K562 (cell line): Measurements from ENCODE around the gene F12. TPM values are rescaled to one million over a fixed set of nuclear protein-coding genes. Genes with fewer than 3 reads are reported as not detected.

Experiments used
- BCL6 ChIP-seq: fragments of 250-450 bp; sonication (Bioruptor Pico); IDR thresholded peaks from 2 replicates; pipeline ENCODE4 v1.4.0; 2020
- CHD2 ChIP-seq: IDR thresholded peaks from 2 replicates; pipeline ENCODE4 v1.6.1; 2011; ENCODE audit warnings: low read depth, low read length
- HSF4 ChIP-seq: fragments of 250-450 bp; sonication (Bioruptor Pico); IDR thresholded peaks from 2 replicates; pipeline ENCODE4 v2.1.2; 2022; ENCODE audit warnings: mild to moderate bottlenecking, moderate library complexity, borderline replicate concordance
- ILF3 ChIP-seq: fragments of 450-650 bp; IDR thresholded peaks from 2 replicates; pipeline ENCODE4 v1.6.1; 2018; ENCODE audit warnings: antibody characterized with exemption, mild to moderate bottlenecking, moderate library complexity, borderline replicate concordance
- JUND ChIP-seq, 2 experiments: IDR thresholded peaks; 2 replicates in 1 of 2; 3 replicates in 1 of 2; pipeline ENCODE4 v1.6.1; 2011; ENCODE audit warnings: borderline replicate concordance in 2 of 2, low read depth in 2 of 2, low read length in 2 of 2, improper control_type of control experiment in 1 of 2, missing biosample characterization in 1 of 2, missing genetic modification characterization in 1 of 2, missing genetic modification reagents in 1 of 2
- KLF6 ChIP-seq: fragments of 250-450 bp; sonication (Bioruptor Pico); IDR thresholded peaks from 2 replicates; pipeline ENCODE4 v1.4.0; 2020; ENCODE audit warnings: mild to moderate bottlenecking, moderate library complexity, borderline replicate concordance
- L3MBTL2 ChIP-seq: fragments of 450-650 bp; IDR thresholded peaks from 2 replicates; pipeline ENCODE4 v1.6.1; 2016; ENCODE audit warnings: mild to moderate bottlenecking, moderate library complexity
- PML ChIP-seq: IDR thresholded peaks from 2 replicates; pipeline ENCODE4 v1.6.1; 2012; ENCODE audit warnings: low read length, inconsistent platforms
- RNF2 ChIP-seq: sonication (generic); IDR thresholded peaks from 2 replicates; pipeline ENCODE4 v1.6.1; 2016
- SIN3A ChIP-seq, 2 experiments: fragments of 150-350 bp in 1 of 2; IDR thresholded peaks; 2 replicates each; pipeline ENCODE4 v1.6.1; 2011 to 2016; ENCODE audit warnings: borderline replicate concordance in 2 of 2, low read depth in 2 of 2, low read length in 2 of 2, mild to moderate bottlenecking in 2 of 2, moderate library complexity in 2 of 2; ENCODE audit not compliant: control insufficient read depth in 1 of 2
- XRCC5 ChIP-seq: fragments of 200-400 bp; formaldehyde crosslinking; IDR thresholded peaks from 2 replicates; pipeline ENCODE4 v1.6.1; 2017; ENCODE audit warnings: low read depth, mild to moderate bottlenecking, low read length
- YBX1 ChIP-seq: fragments of 450-650 bp; IDR thresholded peaks from 2 replicates; pipeline ENCODE4 v1.7.1; 2016; ENCODE audit warnings: mild to moderate bottlenecking
- ZFP36 ChIP-seq: fragments of 150-350 bp; IDR thresholded peaks from 2 replicates; pipeline ENCODE4 v1.6.1; 2018; ENCODE audit warnings: low read length, low read depth; ENCODE audit not compliant: partially characterized antibody
- ZNF224 ChIP-seq: sonication (generic); formaldehyde crosslinking; IDR thresholded peaks from 2 replicates; pipeline ENCODE4 v1.8.0; 2022; ENCODE audit warnings: mild to moderate bottlenecking, missing genetic modification reagents
- ZNF551 ChIP-seq: fragments of 250-450 bp; sonication (Bioruptor Pico); IDR thresholded peaks from 2 replicates; pipeline ENCODE4 v1.5.0; 2021; ENCODE audit warnings: mild to moderate bottlenecking, moderate library complexity
- ZNF696 ChIP-seq: fragments of 250-450 bp; sonication (Bioruptor Pico); conservative IDR thresholded peaks from 2 replicates; pipeline ENCODE4 v1.4.0; 2020; ENCODE audit warnings: mild to moderate bottlenecking, moderate library complexity
- ZNF778 ChIP-seq: fragments of 450-650 bp; formaldehyde crosslinking; IDR thresholded peaks from 2 replicates; pipeline ENCODE4 v1.4.0; 2020; ENCODE audit warnings: mild to moderate bottlenecking, moderate library complexity
- polyA plus RNA-seq, 8 experiments: library from polyadenylated mRNA; depleted of rRNA in 4 of 8; stranded (reverse) in 5 of 8; unstranded in 3 of 8; fragments of >200 nt; fragmentation: Nextera tagmentation in 2 of 8; fragmentation: Illumina TruSeq in 1 of 8; extraction: Ambion mirVana in 2 of 8; extraction: Trizol in 1 of 8; gene quantifications; 2 replicates each; pipeline versions ENCODE4 v1.2.1 to v1.2.3, GENCODE V29; 2011 to 2014; ENCODE audit warnings: inconsistent platforms in 1 of 8, missing spikeins in 1 of 8
- total RNA-seq, 7 experiments: library from RNA; depleted of rRNA in 6 of 7; stranded (reverse); fragments of >200 nt in 6 of 7; fragmentation: Illumina TruSeq in 2 of 7; extraction: Trizol in 2 of 7; gene quantifications; 2 replicates each; pipeline versions ENCODE4 v1.2.1 to v1.2.3, GENCODE V29; 2011 to 2021; ENCODE audit warnings: low replicate concordance in 1 of 7
- TF ChIP-seq, protein P1 (sequence below): fragments of 450-650 bp; IDR thresholded peaks from 2 replicates; pipeline ENCODE4 v1.6.1; 2018; ENCODE audit warnings: mild to moderate bottlenecking, low read depth; ENCODE audit not compliant: partially characterized antibody
- TF ChIP-seq, protein P2 (sequence below): fragments of 450-650 bp; IDR thresholded peaks from 2 replicates; pipeline ENCODE4 v1.6.1; 2017; ENCODE audit warnings: antibody characterized with exemption
- TF ChIP-seq, protein P3 (sequence below): fragments of 250-450 bp; sonication (Bioruptor Pico); IDR thresholded peaks from 2 replicates; pipeline ENCODE4 v1.8.0; 2021; ENCODE audit warnings: borderline replicate concordance, mild to moderate bottlenecking, moderate library complexity; ENCODE audit not compliant: poor library complexity, severe bottlenecking
- TF ChIP-seq, protein P4 (sequence below): fragments of 450-650 bp; IDR thresholded peaks from 2 replicates; pipeline ENCODE4 v1.6.1; 2016; ENCODE audit warnings: missing biosample characterization, missing genetic modification characterization

Gene F12
- total and polyA plus RNA-seq, 9 of the 15 experiments (the other 6 are each of a cell fraction or from before 2014, with no cell fraction given), result 0.59 to 18.3 (median 3.6) TPM

DNA sequence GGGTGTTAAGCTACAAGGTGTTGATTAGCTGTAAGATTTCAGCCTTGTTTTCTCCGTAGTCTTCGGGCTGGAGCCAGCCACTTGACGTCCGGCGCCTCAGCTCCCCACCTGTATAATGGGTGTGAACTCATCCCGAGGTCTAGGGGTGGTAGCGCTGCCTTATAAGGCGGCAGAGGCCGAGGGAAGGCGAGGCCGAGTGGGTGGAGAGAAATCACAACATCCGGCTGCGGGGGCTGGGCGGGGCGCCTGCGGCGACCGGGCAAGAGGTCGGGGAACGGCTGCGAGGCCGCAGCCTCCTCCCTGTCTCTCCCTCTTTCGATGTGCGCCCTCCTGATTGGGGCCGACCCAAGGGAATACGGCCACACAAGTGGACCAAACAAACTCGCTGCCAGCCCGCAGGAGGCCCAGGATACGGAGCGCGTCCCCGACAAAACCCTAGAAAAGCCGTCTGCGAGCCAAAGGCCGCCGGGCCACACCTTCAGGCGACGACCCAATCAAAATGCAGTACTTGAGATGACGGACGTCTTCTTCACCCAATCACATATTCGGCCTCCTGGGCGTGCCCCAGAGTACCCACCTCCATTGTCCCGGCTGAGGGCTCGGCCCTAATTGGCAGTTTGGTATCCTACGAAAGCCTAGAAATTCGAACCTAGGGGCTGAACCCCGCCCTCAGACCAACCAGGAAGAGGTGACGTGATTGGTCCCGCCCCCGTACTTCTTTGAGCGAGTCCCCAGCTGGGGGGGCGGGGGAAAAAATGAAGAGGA lies 16.6 kb upstream of the F12 start (continued):
- TF ChIP-seq KLF6 (CRISPR knock-in tag) (peak; percentile 77; the same call in 1 of the 2 replicates), ZNF224 (CRISPR knock-in tag) (no peak), ZNF778 (CRISPR knock-in tag) (no peak), YBX1 (no peak), JUND (IDR thresholded peaks at IDR 0.05; ENCODE audit: borderline replicate concordance, low read depth, low read length) (peak; percentile 63), JUND (tag; IDR thresholded peaks at IDR 0.05; ENCODE audit: borderline replicate concordance, low read depth, low read length) (peak; percentile 2; the same call in 1 of the 3 replicates), L3MBTL2 (peak; percentile 84), ILF3 (no peak), ZNF551 (CRISPR knock-in tag) (no peak), CHD2 (peak; percentile 80), PML (peak; percentile 71; the same call in 1 of the 2 replicates), HSF4 (CRISPR knock-in tag) (no peak), ZNF696 (CRISPR knock-in tag) (no peak), BCL6 (no peak), XRCC5 (0 out of 2 replicates have a peak, but pooled peaks have one; percentile 61), ZFP36 (peak; percentile 84), SIN3A (IDR thresholded peaks at IDR 0.05; ENCODE audit: borderline replicate concordance in 2 of 2, control insufficient read depth in 1 of 2, low read depth in 2 of 2, low read length in 2 of 2) (peak in 1 of 2 experiments; percentile 56; a peak in 2 of 4 replicates), RNF2 (peak; percentile 73; the same call in 1 of the 2 replicates)
- TF ChIP-seq, protein P1, sequence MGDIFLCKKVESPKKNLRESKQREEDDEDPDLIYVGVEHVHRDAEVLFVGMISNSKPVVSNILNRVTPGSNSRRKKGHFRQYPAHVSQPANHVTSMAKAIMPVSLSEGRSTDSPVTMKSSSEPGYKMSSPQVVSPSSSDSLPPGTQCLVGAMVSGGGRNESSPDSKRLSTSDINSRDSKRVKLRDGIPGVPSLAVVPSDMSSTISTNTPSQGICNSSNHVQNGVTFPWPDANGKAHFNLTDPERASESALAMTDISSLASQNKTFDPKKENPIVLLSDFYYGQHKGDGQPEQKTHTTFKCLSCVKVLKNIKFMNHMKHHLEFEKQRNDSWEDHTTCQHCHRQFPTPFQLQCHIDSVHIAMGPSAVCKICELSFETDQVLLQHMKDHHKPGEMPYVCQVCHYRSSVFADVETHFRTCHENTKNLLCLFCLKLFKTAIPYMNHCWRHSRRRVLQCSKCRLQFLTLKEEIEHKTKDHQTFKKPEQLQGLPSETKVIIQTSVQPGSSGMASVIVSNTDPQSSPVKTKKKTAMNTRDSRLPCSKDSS, result no peak
- TF ChIP-seq, protein P2, sequence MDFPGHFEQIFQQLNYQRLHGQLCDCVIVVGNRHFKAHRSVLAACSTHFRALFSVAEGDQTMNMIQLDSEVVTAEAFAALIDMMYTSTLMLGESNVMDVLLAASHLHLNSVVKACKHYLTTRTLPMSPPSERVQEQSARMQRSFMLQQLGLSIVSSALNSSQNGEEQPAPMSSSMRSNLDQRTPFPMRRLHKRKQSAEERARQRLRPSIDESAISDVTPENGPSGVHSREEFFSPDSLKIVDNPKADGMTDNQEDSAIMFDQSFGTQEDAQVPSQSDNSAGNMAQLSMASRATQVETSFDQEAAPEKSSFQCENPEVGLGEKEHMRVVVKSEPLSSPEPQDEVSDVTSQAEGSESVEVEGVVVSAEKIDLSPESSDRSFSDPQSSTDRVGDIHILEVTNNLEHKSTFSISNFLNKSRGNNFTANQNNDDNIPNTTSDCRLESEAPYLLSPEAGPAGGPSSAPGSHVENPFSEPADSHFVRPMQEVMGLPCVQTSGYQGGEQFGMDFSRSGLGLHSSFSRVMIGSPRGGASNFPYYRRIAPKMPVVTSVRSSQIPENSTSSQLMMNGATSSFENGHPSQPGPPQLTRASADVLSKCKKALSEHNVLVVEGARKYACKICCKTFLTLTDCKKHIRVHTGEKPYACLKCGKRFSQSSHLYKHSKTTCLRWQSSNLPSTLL, result no peak
- TF ChIP-seq, protein P3, sequence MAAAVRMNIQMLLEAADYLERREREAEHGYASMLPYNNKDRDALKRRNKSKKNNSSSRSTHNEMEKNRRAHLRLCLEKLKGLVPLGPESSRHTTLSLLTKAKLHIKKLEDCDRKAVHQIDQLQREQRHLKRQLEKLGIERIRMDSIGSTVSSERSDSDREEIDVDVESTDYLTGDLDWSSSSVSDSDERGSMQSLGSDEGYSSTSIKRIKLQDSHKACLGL (CRISPR knock-in tag), result no peak
- TF ChIP-seq, protein P4, sequence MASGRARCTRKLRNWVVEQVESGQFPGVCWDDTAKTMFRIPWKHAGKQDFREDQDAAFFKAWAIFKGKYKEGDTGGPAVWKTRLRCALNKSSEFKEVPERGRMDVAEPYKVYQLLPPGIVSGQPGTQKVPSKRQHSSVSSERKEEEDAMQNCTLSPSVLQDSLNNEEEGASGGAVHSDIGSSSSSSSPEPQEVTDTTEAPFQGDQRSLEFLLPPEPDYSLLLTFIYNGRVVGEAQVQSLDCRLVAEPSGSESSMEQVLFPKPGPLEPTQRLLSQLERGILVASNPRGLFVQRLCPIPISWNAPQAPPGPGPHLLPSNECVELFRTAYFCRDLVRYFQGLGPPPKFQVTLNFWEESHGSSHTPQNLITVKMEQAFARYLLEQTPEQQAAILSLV (tag), result 0 out of 2 replicates have a peak, but pooled peaks have one; percentile 33
